H1 (cell line): Measurements from ENCODE around the gene ELOVL1. TPM values are rescaled to one million over a fixed set of nuclear protein-coding genes. Genes with fewer than 3 reads are reported as not detected.

Experiments used
- CTCF ChIA-PET: fragments of 300-600 bp; sonication (Branson Sonifier 250); formaldehyde crosslinking; loops from one replicate; lab custom pipeline; 2021; ENCODE audit not compliant: partially characterized antibody; lab: Charles Lee
- POLR2A ChIA-PET: fragments of 300-600 bp; sonication (Branson Sonifier 250); formaldehyde crosslinking; loops from one replicate; lab custom pipeline; 2021; ENCODE audit warnings: inconsistent platforms; ENCODE audit not compliant: partially characterized antibody; lab: Charles Lee
- DNase-seq, 2 experiments: peaks; one replicate each; pipeline versions ENCODE4 v3.0.0 to v3.0.0-alpha.2; 2010 to 2022; ENCODE audit warnings: low spot score in 2 of 2, low read depth in 1 of 2, mixed read lengths in 1 of 2
- FAIRE-seq: peaks from 2 replicates; lab custom pipeline; 2011; peaks lifted over from hg19 to GRCh38; lab: Jason Lieb, UNC
- H2AFZ ChIP-seq: 2 replicates; pipeline ENCODE4 v1.8.1; 2012; ENCODE audit warnings: low read length, inconsistent platforms
- H2AK5ac ChIP-seq: 2 replicates; pipeline ENCODE4 v1.6.1; 2013; ENCODE audit warnings: low read depth, low read length
- H2BK120ac ChIP-seq: replicated peaks from 2 replicates; pipeline ENCODE3; 2013; ENCODE audit warnings: low read depth, low read length, inconsistent platforms
- H2BK12ac ChIP-seq: 2 replicates; pipeline ENCODE4 v1.6.1; 2013; ENCODE audit warnings: low read depth, low read length
- H2BK15ac ChIP-seq: 2 replicates; pipeline ENCODE4 v1.6.1; 2013; ENCODE audit warnings: low read length
- H2BK20ac ChIP-seq: 2 replicates; pipeline ENCODE4 v1.6.1; 2013; ENCODE audit warnings: low read length
- H2BK5ac ChIP-seq: 2 replicates; pipeline ENCODE4 v1.6.1; 2013; ENCODE audit warnings: low read depth, low read length
- H3K14ac ChIP-seq: 2 replicates; pipeline ENCODE4 v1.6.1; 2013; ENCODE audit warnings: inconsistent platforms; ENCODE audit not compliant: insufficient read length
- H3K18ac ChIP-seq: 2 replicates; pipeline ENCODE4 v1.6.1; 2013; ENCODE audit warnings: low read length; ENCODE audit errors: extremely low read depth
- H3K23ac ChIP-seq: 2 replicates; pipeline ENCODE4 v1.6.1; 2013; ENCODE audit warnings: inconsistent platforms; ENCODE audit not compliant: insufficient read length
- H3K23me2 ChIP-seq: 2 replicates; pipeline ENCODE4 v1.6.1; 2013; ENCODE audit warnings: low read depth, low read length
- H3K27ac ChIP-seq: 2 replicates; pipeline ENCODE4 v1.6.1; 2011; ENCODE audit warnings: low read depth, low read length, inconsistent platforms
- H3K27me3 ChIP-seq, 4 experiments: replicated peaks in 1 of 4; 1 replicate in 1 of 4; 2 replicates in 3 of 4; pipeline versions ENCODE4 v1.6.1 to v1.8.1; 2011 to 2013; ENCODE audit warnings: low read length in 3 of 4, mild to moderate bottlenecking in 3 of 4, inconsistent platforms in 2 of 4, mixed read lengths in 2 of 4, moderate library complexity in 1 of 4; ENCODE audit not compliant: control insufficient read depth in 3 of 4, insufficient read depth in 3 of 4; ENCODE audit errors: extremely low read depth in 1 of 4
- H3K36me3 ChIP-seq, 4 experiments: 2 replicates each; pipeline versions ENCODE4 v1.6.1 to v1.8.1; 2011 to 2013; ENCODE audit warnings: mild to moderate bottlenecking in 4 of 4, low read length in 3 of 4, moderate library complexity in 2 of 4, control low read depth in 1 of 4, inconsistent platforms in 1 of 4; ENCODE audit not compliant: insufficient read depth in 4 of 4, control insufficient read depth in 2 of 4
- H3K4ac ChIP-seq: replicated peaks from 2 replicates; pipeline ENCODE3; 2013; ENCODE audit warnings: low read length, low read depth, mixed read lengths, inconsistent platforms; ENCODE audit not compliant: insufficient read length
- H3K4me1 ChIP-seq, 4 experiments: replicated peaks in 1 of 4; 1 replicate in 1 of 4; 2 replicates in 3 of 4; pipeline versions ENCODE4 v1.6.1 to v1.8.1; 2011 to 2013; ENCODE audit warnings: low read length in 3 of 4, inconsistent platforms in 2 of 4, mixed read lengths in 1 of 4; ENCODE audit not compliant: insufficient read depth in 4 of 4, control insufficient read depth in 3 of 4
- H3K4me2 ChIP-seq, 2 experiments: 2 replicates each; pipeline versions ENCODE4 v1.6.1 to v1.8.1; 2011 to 2013; ENCODE audit warnings: low read depth in 2 of 2, low read length in 2 of 2, control low read depth in 1 of 2, inconsistent platforms in 1 of 2, mild to moderate bottlenecking in 1 of 2; ENCODE audit not compliant: insufficient read depth in 1 of 2
- H3K4me3 ChIP-seq, 4 experiments: fragments of 200-600, 300-600 bp in 1 of 4; sonication (generic), shearing (Covaris generic), sonication (Bioruptor Twin) in 1 of 4; 2 replicates each; pipeline versions ENCODE4 v1.5.1 to v1.8.1; 2011 to 2016; ENCODE audit warnings: low read length in 4 of 4, low read depth in 3 of 4, control low read depth in 2 of 4, inconsistent platforms in 2 of 4, mild to moderate bottlenecking in 2 of 4, mixed read lengths in 1 of 4, moderate library complexity in 1 of 4; ENCODE audit not compliant: insufficient read depth in 2 of 4; ENCODE audit errors: extremely low read depth in 1 of 4
- H3K56ac ChIP-seq: replicated peaks from 2 replicates; pipeline ENCODE3; 2013; ENCODE audit warnings: low read depth, mild to moderate bottlenecking, mixed read lengths, low read length, inconsistent platforms; ENCODE audit not compliant: insufficient read length
- H3K79me1 ChIP-seq: 2 replicates; pipeline ENCODE4 v1.6.1; 2013; ENCODE audit warnings: low read depth, low read length, control low read depth
- H3K79me2 ChIP-seq, 2 experiments: 2 replicates each; pipeline versions ENCODE4 v1.6.1 to v1.8.1; 2012 to 2013; ENCODE audit warnings: low read length in 2 of 2, mild to moderate bottlenecking in 2 of 2, inconsistent platforms in 1 of 2; ENCODE audit not compliant: insufficient read depth in 2 of 2, control insufficient read depth in 1 of 2
- H3K9ac ChIP-seq, 4 experiments: replicated peaks in 1 of 4; 1 replicate in 1 of 4; 2 replicates in 3 of 4; pipeline versions ENCODE4 v1.6.1 to v1.8.1; 2011 to 2013; ENCODE audit warnings: low read depth in 3 of 4, low read length in 3 of 4, control low read depth in 2 of 4, mild to moderate bottlenecking in 2 of 4, moderate library complexity in 2 of 4, inconsistent platforms in 1 of 4; ENCODE audit errors: extremely low read depth in 1 of 4
- H3K9me3 ChIP-seq, 2 experiments: 2 replicates each; pipeline versions ENCODE4 v1.6.1 to v1.8.1; 2012 to 2013; ENCODE audit warnings: mild to moderate bottlenecking in 2 of 2, moderate library complexity in 2 of 2, control low read depth in 1 of 2, inconsistent platforms in 1 of 2, low read depth in 1 of 2, low read length in 1 of 2, mixed read lengths in 1 of 2; ENCODE audit not compliant: insufficient read depth in 2 of 2
- H4K20me1 ChIP-seq, 2 experiments: replicated peaks in 1 of 2; 2 replicates each; pipeline versions ENCODE3 to v1.8.1; 2011 to 2013; ENCODE audit warnings: inconsistent platforms in 2 of 2, low read length in 2 of 2, mild to moderate bottlenecking in 1 of 2; ENCODE audit not compliant: insufficient read depth in 2 of 2, control insufficient read depth in 1 of 2
- H4K5ac ChIP-seq: 2 replicates; pipeline ENCODE4 v1.6.1; 2013; ENCODE audit warnings: low read length, low read depth, mixed read lengths, inconsistent platforms; ENCODE audit not compliant: insufficient read length
- H4K8ac ChIP-seq: 2 replicates; pipeline ENCODE4 v1.8.0; 2013; ENCODE audit warnings: mild to moderate bottlenecking, moderate library complexity, low read length, inconsistent platforms; ENCODE audit not compliant: insufficient read depth; ENCODE audit errors: extremely low read depth
- H4K91ac ChIP-seq: replicated peaks from 2 replicates; pipeline ENCODE3; 2013; ENCODE audit warnings: low read length, mixed read lengths, inconsistent platforms; ENCODE audit not compliant: insufficient read length
- BRCA1 ChIP-seq: IDR thresholded peaks from 2 replicates; pipeline ENCODE4 v1.6.1; 2012; ENCODE audit warnings: low read depth, low read length, improper control_type of control experiment
- CBX5 ChIP-seq: fragments of 300-800, 300-1000 bp; sonication (generic); IDR thresholded peaks from 2 replicates; pipeline ENCODE4 v1.7.1; 2016; ENCODE audit warnings: antibody characterized with exemption, low read length, low read depth
- KDM1A ChIP-seq: fragments of 200-600, 300-600 bp; sonication (generic); IDR thresholded peaks from 2 replicates; pipeline ENCODE4 v1.7.1; 2016; ENCODE audit warnings: mild to moderate bottlenecking, low read length, borderline replicate concordance
- POLR2A ChIP-seq, 2 experiments: IDR thresholded peaks; 1 replicate in 1 of 2; 2 replicates in 1 of 2; pipeline ENCODE4 v1.6.1; 2011; ENCODE audit warnings: low read depth in 2 of 2, low read length in 2 of 2, mild to moderate bottlenecking in 2 of 2; ENCODE audit errors: control extremely low read depth in 1 of 2
- SAP30 ChIP-seq: fragments of 300-600 bp; sonication (generic); IDR thresholded peaks from 2 replicates; pipeline ENCODE4 v1.7.1; 2012; ENCODE audit warnings: low read length, moderate library complexity, mild to moderate bottlenecking, inconsistent platforms; ENCODE audit not compliant: insufficient read depth, insufficient replicate concordance
- TAF7 ChIP-seq: optimal IDR thresholded peaks from 2 replicates; pipeline ENCODE3; 2011; ENCODE audit warnings: low read depth, mild to moderate bottlenecking, inconsistent platforms, low read length, moderate library complexity, borderline replicate concordance
- WGBS, 2 experiments: shearing (Covaris generic) in 1 of 2; methylation state at CpG; one replicate each; pipeline versions ENCODE4 v1.1.6 to v1.1.7; 2013 to 2015; ENCODE audit warnings: low lambda C conversion rate in 2 of 2, mixed read lengths in 2 of 2, inconsistent platforms in 1 of 2, low coverage in 1 of 2, missing lambda C conversion rate in 1 of 2; ENCODE audit not compliant: insufficient replicate concordance in 2 of 2, insufficient coverage in 1 of 2, insufficient read length in 1 of 2; ENCODE audit errors: extremely low coverage in 1 of 2, missing lambda C conversion rate in 1 of 2; 5-methylcytosine and 5-hydroxymethylcytosine counted together
- polyA plus RNA-seq, 7 experiments: library from polyadenylated mRNA; depleted of rRNA in 3 of 7; stranded (reverse) in 5 of 7; unstranded in 2 of 7; fragments of >200 nt in 5 of 7; fragments of 200-250 nt in 2 of 7; gene quantifications; 1 replicate in 5 of 7; 2 replicates in 1 of 7; 4 replicates in 1 of 7; pipeline versions ENCODE4 v1.2.1 to v1.2.3, GENCODE V29; 2011 to 2013; ENCODE audit warnings: missing spikeins in 2 of 7, mixed read lengths in 2 of 7
- total RNA-seq: library from RNA; stranded (reverse); fragmentation: NEBNext Ultra II Directional; extraction: Animal tissue kit (Norgen Biotek cat#: 25700); gene quantifications from 2 replicates; pipeline ENCODE4 v1.2.1, GENCODE V29; 2021

ELOVL1 gene
- total and polyA plus RNA-seq, 2 of the 8 experiments (the other 6 are each of a cell fraction or from before 2014, with no cell fraction given), result 28.5 to 68.1 TPM

- H3K9ac ChIP-seq, result no peak overlapping the region
- no peak overlapping the region for H3K4me2 ChIP-seq
- POLR2A ChIA-PET, result interaction anchor here (1.1 to 3.8 kb wide), 4 partner anchors 9 to 16 kb away, joined by 4 to 38 read pairs (median 16); partner anchors contain the start of genes ELOVL1, MED8 and SZT2
- no peaks in the 10 kb centered on the region for H3K23me2 ChIP-seq
- no peak overlapping the region for H4K91ac ChIP-seq
- no peaks in the 10 kb centered on the region for H4K20me1 ChIP-seq
- no peak overlapping the region for H3K18ac ChIP-seq
- 88% methylated on average over 7 of the region's 7 CpGs; no CpG with 5 or more reads in 1 of the 2 experiments for WGBS, 2 experiments
- TF ChIP-seq KDM1A (no peak), BRCA1 (no peak), SAP30 (no peak), TAF7 (no peak), CBX5 (no peak), POLR2A (IDR thresholded peaks at IDR 0.05; ENCODE audit: control extremely low read depth in 1 of 2, low read depth in 2 of 2, low read length in 2 of 2) (no peak)
- no peak overlapping the region for H2BK12ac ChIP-seq
- H3K23ac ChIP-seq, result no peak overlapping the region
- H3K36me3 ChIP-seq, result no peaks in the 10 kb centered on the region
- CTCF ChIA-PET, result interaction anchor here (0.7 to 1.4 kb wide), 9 partner anchors 19 to 277 kb away, joined by 3 to 4 read pairs (median 3); partner anchors contain the start of gene C1orf210
- no peak overlapping the region for H2BK5ac ChIP-seq
- no peaks in the 10 kb centered on the region for H3K79me2 ChIP-seq
- no peaks in the 10 kb centered on the region for H3K27me3 ChIP-seq
- DNase-seq, result no peak
- no peak overlapping the region for H2BK15ac ChIP-seq
- H3K4ac ChIP-seq, result no peak overlapping the region
- H4K5ac ChIP-seq, result no peak overlapping the region
- H3K56ac ChIP-seq, result no peak overlapping the region
- H3K79me1 ChIP-seq, result no peaks in the 10 kb centered on the region; the same call in 1 of the 2 replicates
- H3K9me3 ChIP-seq, result no peaks in the 10 kb centered on the region
- H2BK20ac ChIP-seq, result no peak overlapping the region
- H4K8ac ChIP-seq, result no peak overlapping the region
- H2AFZ ChIP-seq, result no peak overlapping the region
- H3K4me3 ChIP-seq, result no peak overlapping the region
- H2AK5ac ChIP-seq, result no peak overlapping the region
- no peak overlapping the region for H2BK120ac ChIP-seq
- no peak overlapping the region for H3K14ac ChIP-seq
- no peaks in the 10 kb centered on the region for H3K4me1 ChIP-seq
- no peak overlapping the region for H3K27ac ChIP-seq
- no peak for FAIRE-seq
These were observed 9.0 kb upstream of the ELOVL1 start for GRCh38 chr1:43376723-43377235.
